ENCODE data around the gene SYT8. TPM values are rescaled to one million over a fixed set of nuclear protein-coding genes. Genes with fewer than 3 reads are reported as not detected.
A peak's percentile ranks its signal among the peaks of the same experiment; 100 is the strongest.
"Not testable (repeated sequence)": the region's sequence is repeated elsewhere in the genome, so short reads cannot be mapped to it uniquely, and the experiment has no call there.

Gene SYT8
- total RNA-seq, 1 donor from 2014 or later: 6.7 TPM

DNA sequence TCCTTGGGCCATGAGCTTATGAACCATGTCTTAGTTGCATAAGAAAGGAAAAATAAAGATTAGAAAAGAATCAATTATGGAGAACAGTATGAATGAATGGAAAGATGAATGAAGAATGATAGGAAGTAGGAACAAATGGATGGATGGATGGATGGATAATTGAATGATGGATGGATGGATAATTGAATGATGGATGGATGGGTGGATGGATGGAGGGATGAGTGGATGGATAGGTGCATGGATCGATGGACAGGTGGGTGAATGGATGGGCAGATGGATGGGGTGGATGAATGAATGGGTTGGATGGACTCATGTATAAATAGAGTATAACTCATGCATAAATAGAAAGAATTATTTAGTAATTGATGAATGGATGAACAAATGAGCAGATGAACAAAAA is 25.3 kb downstream of the SYT8 start:
- DNase-seq: no peak

DNA sequence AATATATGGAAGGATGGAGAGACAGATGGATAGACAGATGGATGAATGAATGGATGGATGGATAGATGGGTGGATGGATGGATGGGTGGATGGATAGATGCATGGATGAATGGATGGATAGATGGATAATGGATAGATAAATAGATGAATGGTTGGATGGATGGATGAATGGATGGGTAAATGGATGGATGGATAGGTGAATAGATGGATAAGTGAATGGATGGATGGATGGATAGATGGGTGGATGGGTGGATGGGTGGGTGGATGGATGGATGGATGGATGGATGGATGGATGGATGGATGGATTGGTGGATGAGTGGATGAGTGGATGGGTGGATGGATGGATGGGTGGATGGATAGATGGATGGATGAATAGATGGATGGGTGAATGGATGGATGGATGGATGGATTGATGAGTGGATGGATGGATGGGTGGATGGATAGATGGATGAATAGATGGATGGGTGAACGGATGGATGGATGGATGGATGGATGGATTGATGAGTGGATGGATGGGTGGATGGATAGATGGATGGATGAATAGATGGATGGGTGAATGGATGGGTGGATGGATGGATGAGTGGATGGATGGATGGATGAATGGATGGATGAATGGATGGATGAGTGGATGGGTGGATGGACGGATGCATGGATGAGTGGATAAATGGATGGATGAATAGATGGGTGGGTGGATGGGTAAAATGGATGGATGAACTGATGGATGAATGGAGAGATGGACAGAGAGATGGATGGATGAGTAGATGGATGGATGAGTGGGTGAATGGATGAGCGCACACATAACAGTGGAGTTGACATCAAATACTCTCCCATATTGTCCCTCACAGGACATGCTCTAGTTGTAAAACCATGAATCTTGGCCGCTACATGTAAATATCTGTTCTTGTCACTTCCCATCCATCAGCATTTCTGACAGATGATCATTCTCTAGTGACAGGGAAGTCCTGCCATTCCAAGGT is 26.9 kb downstream of the SYT8 start:
- no peak for DNase-seq

DNA sequence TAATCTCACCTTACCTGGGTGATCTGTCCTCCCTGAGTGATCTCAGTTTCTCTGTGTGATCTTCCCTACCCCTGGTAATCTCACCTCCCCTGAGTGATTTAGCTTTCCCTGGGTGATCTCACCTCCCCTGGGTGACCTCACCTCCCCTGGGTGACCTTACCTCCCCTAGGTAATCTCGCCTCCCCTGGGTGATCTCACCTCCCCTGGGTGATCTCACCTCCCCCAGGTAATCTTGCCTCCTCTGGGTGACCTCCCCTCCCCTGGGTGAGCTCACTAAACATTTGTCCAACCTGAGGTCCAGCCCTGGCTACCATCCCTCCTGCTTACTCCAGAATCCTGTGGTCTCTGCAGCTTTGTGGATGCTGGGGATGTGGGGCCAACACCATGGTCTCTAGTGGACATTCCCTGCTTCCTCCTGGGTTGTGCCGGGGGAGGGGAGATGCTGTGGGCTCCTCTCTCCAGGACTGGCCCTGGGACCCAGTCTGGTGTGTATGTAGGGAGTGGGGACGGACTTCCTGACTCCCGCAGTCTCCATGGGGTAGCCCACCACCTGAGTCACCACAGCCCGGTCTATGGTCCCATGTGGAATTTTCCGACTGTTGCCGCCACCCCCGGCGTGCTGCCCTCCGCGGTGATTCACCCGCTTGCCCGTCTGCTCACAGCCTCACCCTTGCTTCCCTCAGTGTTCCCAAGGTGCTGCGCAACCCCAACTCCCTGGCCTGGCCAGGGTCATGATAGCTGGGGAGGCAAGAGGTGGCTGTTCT is 28.0 kb downstream of the SYT8 start:
- no peak for DNase-seq

DNA sequence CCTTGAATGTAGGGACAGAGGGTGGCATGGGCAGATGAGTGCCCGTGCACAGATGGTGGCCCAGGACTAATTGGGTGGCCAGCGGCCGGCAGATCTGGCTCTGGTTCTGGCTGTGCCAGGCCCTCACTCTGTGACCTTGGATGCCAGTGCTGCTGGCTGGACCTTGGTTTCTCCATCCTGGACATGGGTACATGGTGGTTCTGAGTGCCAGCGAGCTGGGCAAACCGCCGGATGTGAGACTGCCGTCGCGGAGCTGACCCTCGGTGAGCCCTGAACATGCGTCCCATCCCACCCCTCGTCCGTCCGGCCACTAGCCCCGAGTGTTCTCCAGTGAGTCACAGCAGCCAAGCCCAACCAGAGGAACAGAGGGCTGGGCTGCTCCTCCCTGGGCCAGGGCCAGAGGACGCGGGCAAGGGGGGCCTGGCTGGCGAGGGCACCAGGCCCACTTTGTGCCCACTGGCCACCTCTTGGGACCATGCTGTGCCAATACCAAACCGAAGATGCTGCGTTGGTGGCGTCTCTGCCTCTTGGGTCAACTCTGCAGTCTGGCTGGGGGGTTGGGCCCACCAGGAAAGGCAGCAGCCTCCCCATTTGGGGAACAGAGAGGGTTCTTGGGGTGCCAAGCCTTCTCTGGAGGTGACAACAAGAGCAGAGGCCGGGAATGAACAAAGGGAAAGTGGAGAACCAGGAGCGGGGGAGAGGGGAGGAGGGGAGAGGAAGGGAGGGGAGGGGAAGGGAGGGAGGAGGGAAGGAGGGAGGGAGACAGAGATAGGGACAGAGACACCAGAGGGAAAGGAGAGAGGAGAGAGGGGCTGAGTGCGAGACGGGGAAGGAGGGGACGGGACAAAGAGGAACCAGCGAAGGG is 28.8 kb downstream of the SYT8 start:
- DNase-seq: peak; percentile 83

DNA sequence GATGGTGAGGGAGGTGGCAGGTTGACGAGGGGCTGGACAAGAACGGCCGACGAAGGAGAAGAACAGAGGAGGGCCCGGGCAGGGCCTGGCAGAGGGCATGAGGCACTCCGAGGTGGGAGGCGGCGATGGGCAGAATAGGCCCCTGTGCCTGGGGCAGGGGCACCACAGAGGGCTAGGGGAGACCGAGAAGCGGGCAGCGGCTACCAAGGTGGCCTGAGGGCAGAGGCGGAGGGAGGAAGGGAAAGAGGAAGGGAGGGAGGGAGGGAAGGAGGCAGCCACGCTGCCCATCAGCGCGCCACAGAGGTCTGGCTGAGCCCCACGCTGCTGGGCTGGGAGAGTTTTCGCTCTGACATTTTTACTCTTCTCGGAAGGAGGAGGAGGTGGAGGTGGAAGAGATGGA is 29.4 kb downstream of the SYT8 start:
- DNase-seq: no peak

DNA sequence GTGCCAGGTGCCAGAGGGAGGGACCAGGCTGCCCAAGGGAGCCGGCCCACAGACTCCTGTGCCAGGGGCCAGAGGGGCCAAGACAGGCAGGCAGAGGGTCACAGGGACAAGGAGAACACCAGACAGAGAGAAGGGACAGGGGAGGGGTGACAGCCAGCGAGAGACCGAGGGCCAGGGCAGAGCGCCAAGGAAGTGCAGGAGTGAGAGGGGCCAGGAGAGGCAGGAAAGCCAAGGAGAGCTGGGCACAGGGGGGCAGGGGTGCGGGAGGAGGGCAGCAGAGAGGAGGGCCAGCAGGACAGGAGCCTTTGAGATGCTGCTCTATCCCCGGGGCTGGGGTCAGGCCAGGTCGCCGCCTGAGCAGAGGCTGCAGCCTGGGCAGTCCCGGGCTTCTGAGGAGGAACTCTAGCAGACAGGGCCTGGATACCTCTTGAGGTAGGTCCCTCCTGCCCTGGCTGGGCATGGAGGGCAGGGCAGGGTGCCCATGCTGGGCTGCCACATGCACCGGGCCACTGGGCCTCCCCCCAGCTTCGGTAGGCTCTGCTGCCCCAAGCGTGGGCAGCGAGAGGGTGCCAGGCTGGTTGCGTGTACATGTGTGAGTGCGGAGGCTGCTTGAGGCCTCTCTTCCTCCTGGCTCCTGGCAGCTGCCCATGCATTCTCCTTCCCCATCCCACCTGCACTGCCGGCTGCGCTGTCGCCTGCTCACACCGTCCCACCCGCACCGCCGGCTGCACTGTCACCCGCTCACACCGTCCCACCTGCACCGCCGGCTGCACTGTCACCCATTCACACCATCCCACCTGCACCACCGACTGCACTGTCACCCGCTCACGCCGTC is 30.3 kb downstream of the SYT8 start:
- DNase-seq: no peak

DNA sequence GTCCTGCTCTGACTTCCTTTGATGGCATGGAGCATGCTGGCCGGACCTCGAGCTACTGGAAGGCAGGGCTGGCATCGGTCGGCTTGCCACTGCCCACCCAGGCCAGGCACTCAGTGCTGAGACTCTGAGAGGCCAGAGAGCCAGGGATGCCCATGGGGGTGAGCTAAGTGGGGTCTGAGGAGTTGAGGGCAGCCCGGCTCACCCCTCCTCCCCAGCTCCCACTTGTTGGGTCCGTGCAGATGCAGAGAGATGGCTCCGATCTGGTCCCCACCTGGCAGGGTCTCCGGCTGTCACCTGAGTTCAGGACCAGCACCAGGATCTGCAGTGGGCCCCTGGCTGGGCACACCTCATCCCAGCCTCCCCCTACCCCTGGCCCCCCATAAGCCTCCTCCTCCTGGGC is 31.4 kb downstream of the SYT8 start:
- DNase-seq: no peak

DNA sequence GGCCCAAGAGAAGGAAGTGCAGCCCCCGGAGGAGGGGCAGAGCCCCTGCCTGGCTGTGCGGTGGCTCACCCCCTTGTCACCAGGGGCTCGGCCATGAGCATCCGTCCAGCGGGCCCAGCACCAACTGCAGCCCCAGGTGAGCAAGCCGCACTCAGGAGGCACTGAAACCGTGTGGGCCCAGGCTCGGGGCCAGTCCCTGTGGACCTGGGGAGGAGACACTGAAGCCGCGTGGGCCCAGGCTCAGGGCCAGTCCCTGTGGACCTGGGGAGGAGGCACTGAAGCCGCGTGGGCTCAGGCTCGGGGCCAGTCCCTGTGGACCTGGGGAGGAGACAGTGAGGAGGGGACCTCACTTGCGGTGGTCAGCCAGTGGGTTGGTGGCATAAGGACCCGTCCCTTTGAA is 32.0 kb downstream of the SYT8 start:
- DNase-seq: no peak

DNA sequence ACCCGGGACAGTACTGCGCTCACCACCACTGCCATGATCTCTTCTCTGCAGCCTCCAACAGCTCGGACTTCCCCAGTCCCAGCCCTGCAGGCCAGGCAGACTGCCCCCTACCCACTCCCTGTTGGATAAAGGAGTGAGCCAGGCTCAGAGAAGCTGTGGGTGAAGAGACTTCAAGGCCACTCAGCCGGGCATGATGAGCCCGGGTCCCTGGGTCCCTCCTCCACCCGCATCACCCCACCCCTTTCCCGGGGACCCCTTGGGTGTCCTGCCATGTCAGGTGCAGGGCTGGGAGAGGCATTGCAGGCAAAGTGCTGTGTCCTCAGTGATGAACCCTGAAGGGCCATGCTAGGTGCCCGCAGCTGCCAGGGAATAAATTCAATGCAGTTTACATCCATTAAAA is 32.6 kb downstream of the SYT8 start:
- no peak for DNase-seq

DNA sequence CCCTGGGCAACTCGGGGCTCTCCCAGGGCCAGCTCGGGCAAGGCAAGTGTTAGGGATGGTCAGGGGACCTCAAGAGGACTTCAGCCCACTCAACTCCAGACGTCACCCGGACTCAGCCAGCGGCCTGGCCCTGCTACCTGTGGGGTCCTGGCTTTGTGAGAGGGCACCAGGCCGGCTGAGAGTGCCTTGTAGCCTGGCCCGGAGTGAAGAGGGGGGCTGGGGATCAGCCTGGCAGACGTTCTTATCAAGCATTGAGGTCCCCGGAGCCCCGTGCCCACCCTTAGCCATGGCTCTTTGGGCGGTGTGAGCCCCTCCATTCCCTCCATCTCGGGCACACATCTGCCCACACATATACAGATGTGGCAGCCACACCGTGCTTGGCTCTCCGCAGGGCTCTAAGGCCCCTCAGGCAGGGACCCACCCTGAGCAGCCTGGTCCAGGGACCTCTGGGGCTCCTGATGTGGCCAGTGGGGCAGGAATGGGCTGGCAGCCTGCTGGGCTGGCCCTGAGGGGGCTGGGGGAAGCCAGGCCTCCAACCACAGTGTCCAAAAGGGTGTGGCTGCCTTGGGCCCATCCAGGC is 33.4 kb downstream of the SYT8 start:
- no peak for DNase-seq

DNA sequence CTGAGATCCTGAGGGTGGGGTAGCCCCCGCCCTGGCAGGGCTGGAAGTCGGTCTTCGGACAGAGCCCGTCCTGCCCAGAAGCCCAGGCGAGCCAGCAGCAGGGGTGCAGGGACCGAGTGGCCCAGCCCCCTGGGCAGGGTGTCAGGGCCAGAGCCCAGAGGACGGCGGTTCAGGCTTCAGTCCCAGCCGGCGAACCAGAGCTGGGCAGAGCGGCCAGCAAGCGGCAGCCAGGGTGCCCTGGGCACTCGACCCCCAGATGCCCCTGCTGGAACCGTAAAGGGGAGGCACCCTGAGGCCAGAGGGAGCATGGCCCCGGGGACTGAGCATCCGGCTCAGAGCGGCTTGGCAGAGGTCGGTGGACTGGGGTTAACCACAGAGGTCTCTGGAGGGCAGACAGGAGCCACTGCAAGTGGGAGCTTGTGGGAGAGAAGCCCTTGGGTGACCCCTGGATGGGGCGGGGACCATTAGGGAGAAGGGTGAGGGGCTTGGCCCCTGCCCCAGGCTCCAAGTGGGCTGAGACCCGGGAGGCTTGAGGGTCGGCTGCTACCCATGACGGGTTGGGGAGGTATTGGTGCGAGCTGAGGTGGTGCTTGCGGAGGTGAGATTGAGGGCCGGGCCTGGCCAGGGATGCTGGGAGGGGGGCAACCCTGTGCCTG is 34.0 kb downstream of the SYT8 start:
- DNase-seq: no peak

DNA sequence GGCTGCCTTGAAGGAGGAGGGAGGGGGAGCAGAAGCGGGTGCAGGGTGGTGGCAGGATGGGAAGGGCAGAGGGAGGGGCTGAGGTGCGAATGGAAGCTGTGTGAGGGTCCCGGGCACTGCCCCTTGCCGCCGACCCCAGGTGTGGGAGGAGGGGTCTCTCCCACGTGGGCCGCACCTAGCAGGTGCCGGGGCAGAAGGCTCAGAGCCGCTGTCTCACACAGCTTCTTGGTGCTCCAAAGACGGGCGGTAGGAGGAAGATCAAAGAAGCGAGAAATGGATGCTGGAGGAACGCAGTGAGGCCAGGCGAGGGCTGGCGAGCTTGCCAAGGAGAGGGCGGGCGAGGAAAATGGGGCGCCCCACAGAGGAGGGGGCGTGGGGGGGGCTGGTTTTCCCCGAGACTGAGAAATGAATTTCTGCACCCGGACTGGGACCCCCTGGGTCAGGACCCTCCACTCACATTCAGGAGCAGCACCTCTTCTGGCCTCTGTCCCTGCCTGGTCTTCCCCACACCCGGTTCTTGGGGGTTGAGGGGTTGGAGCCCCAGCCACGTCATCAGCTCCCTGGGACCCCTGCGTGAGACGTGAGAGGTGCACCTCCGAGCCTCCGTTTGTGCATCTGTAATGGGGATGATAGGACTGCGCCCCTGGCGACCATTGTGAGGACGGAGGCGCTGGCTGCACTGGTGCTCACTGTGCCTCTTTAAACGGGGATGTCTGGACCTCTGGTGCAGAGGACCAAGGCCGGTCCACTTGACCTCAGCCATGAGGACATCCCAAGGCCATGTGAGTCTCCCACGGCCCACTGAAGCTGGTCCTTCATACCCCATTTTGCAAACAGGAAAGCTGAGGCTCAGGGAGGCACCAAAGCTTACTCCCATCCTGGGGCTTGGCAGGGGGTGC is 34.9 kb downstream of the SYT8 start:
- DNase-seq: no peak

DNA sequence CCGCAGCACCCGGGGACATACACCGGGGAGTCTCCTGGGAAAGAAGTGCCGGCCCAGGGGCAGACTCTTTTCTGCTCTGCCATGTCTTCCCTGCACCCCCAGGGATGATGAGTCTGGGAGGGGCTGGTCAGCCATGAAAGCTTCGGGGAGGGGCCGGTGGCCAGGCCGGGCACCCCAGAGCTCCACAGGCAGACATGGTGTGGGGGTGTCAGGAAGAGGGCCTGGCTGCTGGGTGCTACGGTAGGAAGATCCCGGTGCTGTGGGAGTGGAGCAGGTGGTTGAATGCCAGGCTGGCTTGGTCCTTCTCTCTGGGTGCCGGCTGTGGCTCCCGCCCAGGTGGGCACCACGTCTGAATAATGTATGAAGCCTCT is 35.5 kb downstream of the SYT8 start:
- no peak for DNase-seq

DNA sequence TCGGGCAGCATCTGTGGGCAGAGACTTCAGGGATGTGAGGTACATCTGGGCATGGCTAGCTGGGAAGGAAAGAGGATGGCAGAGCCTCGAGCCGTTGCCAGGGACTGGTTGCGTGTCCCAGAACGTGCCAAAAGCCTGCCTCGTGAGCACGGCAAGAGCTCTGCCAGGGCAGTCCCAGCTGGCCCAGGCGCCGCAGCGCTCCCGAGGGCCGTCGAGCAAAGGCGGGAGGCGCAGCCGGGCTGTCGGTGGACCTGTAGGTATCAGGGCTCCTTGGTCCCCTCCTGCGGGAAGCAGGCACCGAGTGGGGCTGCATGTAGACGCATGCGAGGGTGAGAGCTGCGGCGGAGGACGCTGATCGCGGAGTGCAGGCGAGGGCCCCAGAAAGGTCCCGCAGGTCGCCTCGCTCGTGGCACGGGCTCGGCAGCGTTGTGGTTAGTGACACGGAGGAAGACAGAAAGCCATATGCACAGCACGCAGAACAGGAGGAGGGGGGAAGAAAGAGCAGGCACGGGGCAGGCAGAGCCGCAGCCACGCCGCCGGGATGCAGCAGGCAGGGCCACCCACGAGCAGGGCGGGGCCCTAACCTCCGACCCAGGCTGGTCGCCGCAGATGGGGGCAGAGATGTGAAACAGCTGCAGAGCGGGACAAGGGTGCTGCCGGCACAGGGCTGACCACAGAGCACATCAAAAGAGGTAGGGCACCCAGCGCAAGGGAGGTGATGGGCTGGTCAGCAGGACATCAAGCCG is 36.1 kb downstream of the SYT8 start:
- no peak for DNase-seq

DNA sequence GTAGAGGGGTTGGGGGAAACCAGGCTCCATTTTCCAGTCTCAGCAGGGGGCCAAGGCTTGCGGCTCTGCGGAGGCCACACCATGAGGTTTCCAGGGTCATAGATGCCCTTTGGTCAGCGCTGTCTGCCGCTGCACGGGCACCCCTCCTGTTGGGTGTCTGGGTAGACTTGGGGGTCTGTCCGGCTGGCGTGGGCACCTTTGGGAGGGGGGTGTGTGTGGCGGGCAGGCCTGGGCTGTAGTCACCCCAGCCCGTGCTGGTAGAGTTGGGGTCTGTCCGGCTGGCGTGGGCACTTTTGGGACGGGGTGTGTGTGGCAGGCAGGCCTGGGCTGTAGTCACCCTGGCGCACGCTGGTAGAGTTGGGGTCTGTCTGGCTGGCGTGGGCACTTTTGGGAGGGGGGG is 36.7 kb downstream of the SYT8 start:
- no peak for DNase-seq

DNA sequence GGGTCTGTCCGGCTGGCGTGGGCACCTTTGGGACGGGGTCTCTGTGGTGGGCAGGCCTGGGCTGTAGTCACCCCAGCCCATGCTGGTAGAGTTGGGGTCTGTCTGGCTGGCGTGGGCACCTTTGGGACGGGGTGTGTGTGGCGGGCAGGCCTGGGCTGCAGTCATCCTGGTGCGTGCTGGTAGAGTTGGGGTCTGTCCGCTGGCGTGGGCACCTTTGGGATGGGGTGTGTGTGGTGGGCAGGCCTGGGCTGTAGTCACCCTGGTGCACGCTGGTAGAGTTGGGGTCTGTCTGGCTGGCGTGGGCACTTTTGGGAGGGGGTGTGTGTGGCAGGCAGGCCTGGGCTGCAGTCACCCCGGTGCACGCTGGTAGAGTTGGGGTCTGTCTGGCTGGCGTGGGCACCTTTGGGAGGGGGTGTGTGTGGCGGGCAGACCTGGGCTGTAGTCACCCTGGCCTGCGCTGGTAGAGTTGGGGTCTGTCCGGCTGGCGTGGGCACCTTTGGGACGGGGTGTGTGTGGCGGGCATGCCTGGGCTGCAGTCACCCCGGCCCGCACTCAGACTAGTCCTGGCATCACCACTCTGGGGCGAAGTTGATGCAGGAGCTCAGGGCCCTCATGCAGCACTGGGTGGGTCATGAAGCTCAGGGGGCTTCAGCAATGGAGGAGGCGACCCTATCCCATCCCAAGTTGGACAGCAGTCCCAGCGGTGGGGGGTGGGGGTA is 37.6 kb downstream of the SYT8 start:
- DNase-seq: no peak

DNA sequence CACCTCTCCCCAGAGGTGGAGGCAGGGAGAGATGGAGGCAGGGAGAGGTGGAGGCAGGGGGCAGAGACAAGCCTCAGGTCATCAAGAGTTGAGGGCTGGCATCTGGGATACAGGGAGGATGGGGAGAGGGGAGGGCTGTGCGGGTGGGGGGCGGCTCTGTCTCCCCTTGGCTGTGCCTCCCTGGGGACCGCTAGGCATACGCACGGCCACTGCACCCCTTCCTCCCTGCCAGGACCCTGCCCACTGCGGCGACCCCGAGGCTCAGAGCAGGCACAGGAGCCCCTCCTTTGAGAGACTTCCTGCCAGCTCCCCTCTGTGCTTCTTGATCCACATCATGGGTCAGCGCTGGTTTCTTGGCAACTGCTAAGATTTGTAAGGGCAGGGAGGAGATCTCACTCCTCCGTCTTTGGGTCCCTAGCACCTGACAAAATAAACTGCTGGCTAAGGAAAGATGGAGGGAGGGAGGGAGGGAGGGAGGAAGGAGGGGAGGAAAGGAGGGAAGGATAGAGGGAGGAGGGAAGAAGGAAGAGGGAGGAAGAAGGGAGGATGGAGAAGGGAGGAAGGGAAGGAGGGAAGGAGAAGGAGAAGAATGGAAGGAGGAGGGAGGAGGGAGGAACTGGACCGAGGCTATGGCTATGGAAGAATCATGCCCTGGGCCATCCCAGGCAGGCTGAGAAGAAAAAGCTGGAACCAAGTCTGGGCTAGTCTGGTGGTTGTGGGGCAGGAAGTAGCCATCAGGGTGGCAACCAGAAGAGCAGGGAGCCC is 38.4 kb downstream of the SYT8 start:
- DNase-seq: peak; percentile 31

DNA sequence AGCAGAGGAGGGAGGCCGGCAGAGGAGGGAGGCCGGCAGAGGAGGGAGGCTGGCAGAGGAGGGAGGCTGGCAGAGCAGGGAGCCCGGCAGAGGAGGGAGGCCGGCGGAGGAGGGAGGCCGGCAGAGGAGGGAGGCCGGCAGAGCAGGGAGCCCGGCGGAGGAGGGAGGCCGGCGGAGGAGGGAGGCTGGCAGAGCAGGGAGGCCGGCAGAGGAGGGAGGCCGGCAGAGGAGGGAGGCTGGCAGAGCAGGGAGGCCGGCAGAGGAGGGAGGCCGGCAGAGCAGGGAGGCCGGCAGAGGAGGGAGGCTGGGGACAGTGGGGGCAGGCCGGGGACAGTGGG is 39.0 kb downstream of the SYT8 start:
- DNase-seq: not testable (repeated sequence)
